Type B pancreatic cell (in vitro differentiated cells): ENCODE data around the gene DVL1. TPM values are rescaled to one million over a fixed set of nuclear protein-coding genes. Genes with fewer than 3 reads are reported as not detected.

Experiments
- DNase-seq: peaks from one replicate; pipeline ENCODE4 v3.0.0; 2021; ENCODE audit warnings: mixed read lengths; ENCODE audit not compliant: unreplicated experiment; ENCODE audit errors: extremely low spot score
- H3K27ac Mint-ChIP-seq: 2 replicates; pipeline ENCODE4 v1.8.0; 2021; ENCODE audit warnings: mild to moderate bottlenecking, mixed read lengths
- H3K27me3 Mint-ChIP-seq: 2 replicates; pipeline ENCODE4 v1.8.0; 2021; ENCODE audit warnings: mixed read lengths
- H3K36me3 Mint-ChIP-seq: 2 replicates; pipeline ENCODE4 v1.8.0; 2021; ENCODE audit warnings: mixed read lengths
- H3K4me1 Mint-ChIP-seq: one replicate; pipeline ENCODE4 v1.8.0; 2021; ENCODE audit warnings: mixed read lengths; ENCODE audit not compliant: unreplicated experiment
- H3K4me3 Mint-ChIP-seq: 2 replicates; pipeline ENCODE4 v1.8.0; 2021; ENCODE audit warnings: mild to moderate bottlenecking, mixed read lengths
- H3K9me3 Mint-ChIP-seq: 2 replicates; pipeline ENCODE4 v1.8.0; 2021; ENCODE audit warnings: mixed read lengths
- CTCF ChIP-seq: fragments of 200-600 bp; sonication (generic); conservative IDR thresholded peaks from 2 replicates; pipeline ENCODE4 v1.5.0; 2021; ENCODE audit warnings: antibody characterized with exemption, mild to moderate bottlenecking
- total RNA-seq: library from RNA; stranded (reverse); gene quantifications from 2 replicates; pipeline ENCODE4 v1.2.1, GENCODE V29; 2021; ENCODE audit warnings: low replicate concordance

DVL1 gene
- total RNA-seq, 1 donor from 2014 or later, result 62.8 TPM

- TF ChIP-seq CTCF, result peak; percentile 10
- H3K36me3 Mint-ChIP-seq, result no peaks in the 10 kb centered on the region
- H3K27ac Mint-ChIP-seq, result no peak overlapping the region
- peaks cover 4% of the 10 kb centered on the region for H3K4me1 Mint-ChIP-seq
- H3K4me3 Mint-ChIP-seq, result no peak overlapping the region
- no peaks in the 10 kb centered on the region for H3K9me3 Mint-ChIP-seq
- no peaks in the 10 kb centered on the region for H3K27me3 Mint-ChIP-seq
- no peak for DNase-seq
These were observed 48.9 kb downstream of the DVL1 start for GRCh38 chr1:1300352-1300739.

GRCh38 chr1:1299686-1300351 lies 49.4 kb downstream of the DVL1 start:
- Mint-ChIP-seq H3K36me3 (no peaks in the 10 kb centered on the region), H3K4me1 (peaks cover 4% of the 10 kb centered on the region), H3K27me3 (no peaks in the 10 kb centered on the region), H3K9me3 (no peaks in the 10 kb centered on the region), H3K27ac (no peak overlapping the region), H3K4me3 (no peak overlapping the region)
- TF ChIP-seq CTCF, result peak; percentile 57
- no peak for DNase-seq

GRCh38 chr1:1298861-1299685 lies 50.1 kb downstream of the DVL1 start:
- H3K4me3 Mint-ChIP-seq, result no peak overlapping the region
- H3K9me3 Mint-ChIP-seq, result no peaks in the 10 kb centered on the region
- no peak for TF ChIP-seq CTCF
- H3K27me3 Mint-ChIP-seq, result no peaks in the 10 kb centered on the region
- H3K27ac Mint-ChIP-seq, result no peak overlapping the region
- no peaks in the 10 kb centered on the region for H3K36me3 Mint-ChIP-seq
- H3K4me1 Mint-ChIP-seq, result no peaks in the 10 kb centered on the region
- DNase-seq, result no peak

- H3K4me1 Mint-ChIP-seq, result no peaks in the 10 kb centered on the region
- no peak overlapping the region for H3K27ac Mint-ChIP-seq
- no peak overlapping the region for H3K4me3 Mint-ChIP-seq
- no peaks in the 10 kb centered on the region for H3K36me3 Mint-ChIP-seq
- no peaks in the 10 kb centered on the region for H3K27me3 Mint-ChIP-seq
- no peak for DNase-seq
- TF ChIP-seq CTCF, result no peak
- H3K9me3 Mint-ChIP-seq, result no peaks in the 10 kb centered on the region
These were observed 51.3 kb downstream of the DVL1 start for GRCh38 chr1:1297802-1298424.

- no peak for TF ChIP-seq CTCF
- Mint-ChIP-seq H3K36me3 (no peaks in the 10 kb centered on the region), H3K9me3 (no peaks in the 10 kb centered on the region), H3K27ac (no peak overlapping the region), H3K4me1 (peaks cover 6% of the 10 kb centered on the region), H3K4me3 (no peak overlapping the region), H3K27me3 (no peaks in the 10 kb centered on the region)
- DNase-seq, result no peak
These were observed 52.9 kb downstream of the DVL1 start for GRCh38 chr1:1296070-1297061.
